Hematopoietic multipotent progenitor cell treated with erythropoietin and hydrocortisone succinate and interleukin-3 and kit ligand, for 6 days (in vitro differentiated cells): ENCODE measurements around the gene ZBTB8OS.
A peak's percentile ranks its signal among the peaks of the same experiment; 100 is the strongest.
"Not testable (repeated sequence)": the region's sequence is repeated elsewhere in the genome, so short reads cannot be mapped to it uniquely, and the experiment has no call there.

ENCODE experiments used
- DNase-seq: peaks from one replicate; pipeline ENCODE4 v3.0.0-alpha.2; 2015

The ZBTB8OS gene

GRCh38 chr1:32647308-32648134, 2.8 kb downstream of the ZBTB8OS start:
- DNase-seq: no peak

DNA sequence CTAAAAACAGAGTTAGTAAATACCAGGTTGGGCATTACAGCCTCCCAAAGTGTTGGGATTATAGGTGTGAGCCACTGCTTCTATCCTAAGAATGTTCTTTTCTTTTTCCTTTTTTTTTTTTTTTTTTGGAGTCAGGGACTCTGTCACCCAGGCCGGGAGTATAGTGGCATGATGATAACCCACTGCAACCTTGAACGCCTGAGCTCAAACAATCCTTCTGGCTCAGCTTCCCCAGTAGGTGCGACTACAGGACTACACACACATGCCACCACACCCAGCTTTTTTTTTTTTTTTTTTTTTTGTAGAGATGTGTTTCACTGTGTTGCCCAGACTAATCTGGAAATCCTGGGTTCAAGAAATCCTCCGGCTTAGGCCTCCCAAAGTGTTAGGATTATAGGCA, 5.9 kb downstream of the ZBTB8OS start:
- no peak for DNase-seq

DNA sequence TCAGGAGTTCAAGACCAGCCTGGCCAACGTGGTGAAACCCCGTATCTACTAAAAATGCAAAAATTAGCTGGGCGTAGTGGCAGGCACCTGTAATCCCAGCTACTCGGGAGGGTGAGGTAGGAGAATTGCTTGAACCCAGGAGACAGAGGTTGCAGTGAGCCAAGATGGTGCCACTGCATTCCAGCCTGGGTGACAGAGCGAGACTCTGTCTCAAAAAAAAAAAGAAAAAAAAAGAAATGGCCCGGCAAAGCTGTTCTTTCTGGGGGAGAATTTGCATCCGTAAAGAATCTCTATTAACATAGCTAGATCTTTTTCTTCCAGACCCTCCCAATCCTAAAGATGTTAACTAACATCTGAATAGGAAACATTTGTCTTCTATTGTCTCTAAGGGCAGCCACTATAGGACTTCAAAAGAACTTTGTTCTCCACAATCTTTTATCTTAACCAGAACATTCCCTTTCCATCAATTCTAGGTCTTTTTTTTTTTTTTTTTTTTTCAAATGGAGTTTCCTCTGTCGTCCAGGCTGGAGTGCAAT, 8.0 kb downstream of the ZBTB8OS start:
- DNase-seq: not testable (repeated sequence)

DNA sequence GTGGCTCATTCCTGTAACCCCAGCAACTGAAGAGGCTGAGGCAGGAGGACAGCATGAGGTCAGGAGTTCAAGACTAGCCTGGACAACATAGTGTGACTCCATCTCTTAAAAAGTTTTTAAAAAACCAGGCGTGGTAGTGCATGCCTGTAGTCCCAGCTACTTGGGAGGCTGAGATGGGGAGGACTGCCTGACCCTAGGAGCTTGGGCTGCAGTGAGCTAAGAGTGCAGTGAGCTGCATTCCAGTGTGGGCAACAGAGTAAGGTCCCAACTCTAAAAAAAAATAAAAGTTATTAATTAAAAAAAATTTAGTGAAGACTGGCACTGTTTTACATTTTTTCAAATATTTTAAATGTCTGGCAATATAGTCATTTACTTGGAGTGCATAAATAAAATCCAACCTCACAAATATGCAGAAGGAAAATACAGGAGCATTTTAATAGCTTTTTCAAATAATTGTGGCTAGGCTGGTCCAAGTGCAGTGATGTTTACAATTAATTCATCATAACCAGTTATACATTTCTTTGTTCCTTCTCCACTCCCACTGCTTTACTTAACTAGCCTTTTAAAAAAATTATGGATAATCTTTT, 10.8 kb downstream of the ZBTB8OS start:
- DNase-seq: no peak

DNA sequence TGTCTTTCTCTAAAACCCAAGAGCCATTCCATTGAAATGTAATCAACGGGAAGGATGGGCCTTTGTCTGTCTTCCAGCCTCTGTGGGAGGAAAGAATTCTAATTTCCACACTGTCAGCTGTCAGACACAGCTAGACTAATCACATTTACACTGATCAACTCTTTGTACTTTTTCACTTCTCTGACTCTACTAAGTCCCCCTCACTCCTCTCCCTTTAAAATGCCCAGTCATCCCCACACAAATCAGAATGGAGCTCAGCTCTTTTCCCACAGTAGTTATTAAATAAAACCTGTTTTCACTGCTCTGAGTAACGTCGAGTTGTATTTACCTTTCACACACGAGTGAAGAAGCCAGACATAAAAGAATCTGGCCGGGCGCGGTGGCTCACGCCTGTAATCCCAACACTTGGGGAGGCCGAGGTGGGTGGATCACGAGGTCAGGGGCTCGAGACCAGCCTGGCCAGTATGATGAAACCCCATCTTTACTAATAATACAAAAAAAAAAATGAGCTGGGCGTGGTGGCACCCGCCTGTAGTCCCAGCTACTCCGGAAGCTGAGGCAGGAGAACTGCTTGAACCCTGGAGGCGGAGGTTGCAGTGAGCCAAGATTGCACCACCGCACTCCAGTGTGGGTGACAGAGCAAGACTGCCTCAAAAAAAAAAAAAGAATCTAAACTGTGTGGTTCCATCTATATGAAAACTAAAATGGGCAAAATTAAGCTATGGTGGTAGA, 13.3 kb downstream of the ZBTB8OS start:
- no peak for DNase-seq

GRCh38 chr1:32635508-32636277, 14.7 kb downstream of the ZBTB8OS start:
- DNase-seq: no peak

DNA sequence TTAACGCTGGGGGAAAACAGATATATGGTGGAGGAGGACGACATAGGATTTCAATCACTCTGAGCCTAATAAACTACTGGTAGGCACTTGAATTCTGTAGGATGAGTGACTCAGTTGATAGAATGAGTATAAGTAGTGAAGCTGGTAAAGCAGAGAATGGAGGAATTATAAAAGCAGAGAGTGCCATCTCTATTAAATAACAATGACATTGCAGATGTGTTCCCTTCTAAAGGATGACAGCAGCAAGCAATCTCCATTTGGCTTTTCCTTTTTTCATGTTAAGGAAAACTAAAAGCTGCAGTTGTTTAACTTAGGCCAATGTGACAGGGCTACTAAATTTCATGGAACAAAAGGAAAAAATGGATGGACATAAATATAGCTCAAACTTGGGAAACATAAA, 17.5 kb downstream of the ZBTB8OS start:
- DNase-seq: no peak

DNA sequence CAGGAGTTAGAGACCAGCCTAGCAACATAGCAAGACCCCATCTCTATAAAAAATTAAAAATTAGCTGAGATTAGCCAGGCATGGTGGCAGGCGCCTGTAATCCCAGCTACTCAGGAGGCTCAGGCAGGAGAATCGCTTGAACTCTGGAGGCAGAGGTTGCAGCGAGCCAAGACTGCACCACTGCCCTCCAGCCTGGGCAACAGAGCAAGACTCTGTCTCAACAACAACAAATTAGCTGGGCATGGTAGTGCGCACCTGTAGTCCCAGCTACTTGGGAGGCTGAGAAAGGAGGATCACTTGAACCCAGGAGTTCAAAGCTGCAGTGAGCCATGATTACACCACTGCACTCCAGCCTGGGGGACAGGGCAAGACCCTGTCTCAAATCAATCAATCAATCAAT, 20.2 kb downstream of the ZBTB8OS start:
- DNase-seq: not testable (repeated sequence)

GRCh38 chr1:32627596-32628162, 22.7 kb downstream of the ZBTB8OS start:
- DNase-seq: no peak

- no peak for DNase-seq
Observed at GRCh38 chr1:32626176-32626575, 24.2 kb downstream of the ZBTB8OS start.

DNA sequence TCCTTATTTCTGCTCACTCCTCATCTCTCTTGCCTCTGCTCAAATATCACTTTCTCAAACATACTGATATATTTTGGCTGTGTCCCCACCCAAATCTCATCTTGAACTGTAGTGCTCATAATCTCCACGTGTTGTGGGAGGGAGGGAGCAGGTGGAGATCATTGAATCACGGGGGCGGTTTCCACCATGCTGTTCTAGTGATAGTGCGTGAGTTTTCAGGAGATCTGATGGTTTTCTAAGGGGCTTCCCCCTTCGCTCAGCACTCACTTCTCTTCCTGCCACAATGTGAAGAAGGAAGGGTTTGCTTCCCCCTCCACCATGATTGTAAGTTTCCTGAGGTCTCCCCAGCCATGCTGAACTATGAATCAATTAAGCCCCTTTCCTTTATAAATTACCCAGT, 26.6 kb downstream of the ZBTB8OS start:
- DNase-seq: peak; percentile 34

DNA sequence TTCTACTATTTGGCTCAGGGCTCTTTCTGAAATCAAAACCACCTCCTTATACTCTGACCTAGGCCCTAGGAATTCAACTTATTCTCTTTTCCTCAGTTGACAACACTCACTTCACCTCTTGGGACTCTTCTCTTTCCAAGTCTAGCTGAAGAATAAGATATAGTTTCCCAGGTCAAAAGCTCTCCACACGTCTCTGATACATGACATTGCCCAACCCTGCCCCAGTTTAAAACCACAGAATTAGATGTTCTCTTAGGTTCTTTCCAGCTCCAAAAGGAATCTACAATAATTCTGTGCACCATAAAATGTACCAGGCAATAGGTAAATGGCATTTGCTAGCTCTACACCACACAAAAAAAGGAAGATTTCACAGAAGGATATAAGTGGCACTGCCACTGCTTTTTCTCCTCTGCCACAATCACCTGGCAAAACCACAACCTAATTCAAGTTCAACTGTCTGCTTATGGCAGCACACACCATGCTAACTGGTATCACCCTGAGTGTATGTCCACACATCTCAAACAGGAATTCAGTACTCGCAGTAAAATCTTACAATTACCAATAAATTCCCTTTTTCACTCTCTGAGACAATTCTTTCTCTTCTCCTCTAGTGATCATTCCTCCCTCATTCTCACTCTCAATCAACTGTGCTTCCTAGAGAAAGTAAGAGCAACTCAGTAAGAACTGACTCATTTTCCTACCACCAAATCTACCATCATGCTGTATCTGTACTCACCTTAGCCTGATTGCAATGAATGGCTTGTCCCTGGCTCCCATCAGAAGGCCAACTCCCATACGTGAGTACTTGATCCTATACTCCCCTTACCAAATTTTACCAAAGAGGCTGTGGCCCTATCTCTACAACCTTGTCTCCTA, 27.3 kb downstream of the ZBTB8OS start:
- peak; percentile 26 for DNase-seq

DNA sequence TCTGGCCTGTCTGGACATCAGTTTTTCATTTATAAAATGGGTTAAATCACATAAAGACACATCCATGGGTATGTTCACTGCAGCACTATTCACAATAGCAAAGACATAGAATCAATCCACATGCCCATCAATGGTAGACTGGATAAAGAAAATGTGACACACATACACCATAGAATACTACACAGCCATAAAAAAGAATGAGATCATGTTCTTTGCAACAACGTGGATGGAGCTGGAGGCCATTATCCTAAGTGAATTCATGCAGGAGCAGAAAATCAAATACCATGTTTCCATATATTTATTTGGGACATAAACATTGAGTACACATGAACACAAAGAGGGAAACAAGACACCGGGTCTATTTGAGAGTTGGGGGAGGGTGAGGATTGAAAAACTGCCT, 28.1 kb downstream of the ZBTB8OS start:
- no peak for DNase-seq

- DNase-seq: peak; percentile 69
Observed at GRCh38 chr1:32619701-32620485, 30.5 kb downstream of the ZBTB8OS start.

DNA sequence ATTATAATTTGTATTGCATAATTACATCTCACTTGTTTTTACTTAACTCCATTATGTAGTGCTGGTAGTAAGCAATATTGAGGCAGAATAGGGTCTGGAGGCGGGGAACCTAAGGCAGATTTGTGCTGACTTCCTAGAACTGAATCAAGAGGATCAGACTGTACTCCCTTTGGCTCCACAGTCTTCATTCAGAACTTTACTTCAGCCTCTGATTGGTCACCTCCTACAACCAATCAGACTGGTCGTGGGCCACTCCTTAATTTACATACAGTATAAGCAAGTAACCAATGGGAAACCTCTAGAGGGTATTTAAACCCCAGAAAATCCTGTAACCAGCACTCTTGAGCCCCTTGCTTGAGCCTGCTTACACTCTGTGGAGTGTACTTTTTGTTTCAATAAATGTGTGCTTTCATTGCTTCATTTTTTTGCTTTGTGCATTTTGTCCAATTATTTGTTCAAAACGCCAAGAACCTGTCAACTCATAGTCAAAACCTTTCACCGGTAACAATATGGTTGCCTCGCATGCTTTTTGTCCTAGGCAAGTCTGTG, 31.6 kb downstream of the ZBTB8OS start:
- DNase-seq: peak; percentile 64

DNA sequence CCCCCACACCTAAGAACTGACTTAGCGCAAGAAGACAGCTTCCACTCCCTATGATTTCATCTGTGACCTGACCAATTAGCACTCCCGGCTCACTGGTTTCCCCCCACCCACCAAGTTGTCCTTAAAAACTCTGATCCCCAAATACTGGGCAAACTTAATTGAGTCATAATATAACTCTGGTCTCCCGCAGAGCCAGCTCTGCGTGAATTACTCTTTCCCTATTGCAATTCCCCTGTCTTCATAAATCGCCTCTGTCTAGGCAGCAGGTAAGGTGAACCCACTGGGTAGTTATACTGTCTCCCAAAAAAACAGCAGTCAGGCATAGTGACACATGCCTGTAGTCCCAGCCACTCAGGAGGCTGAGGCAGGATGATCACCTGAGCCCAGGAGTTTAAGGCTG, 36.9 kb downstream of the ZBTB8OS start:
- no peak for DNase-seq

GRCh38 chr1:32612189-32612881, 38.0 kb downstream of the ZBTB8OS start:
- DNase-seq: peak; percentile 90

- no peak for DNase-seq
Observed at GRCh38 chr1:32611859-32612188, 38.5 kb downstream of the ZBTB8OS start.

DNA sequence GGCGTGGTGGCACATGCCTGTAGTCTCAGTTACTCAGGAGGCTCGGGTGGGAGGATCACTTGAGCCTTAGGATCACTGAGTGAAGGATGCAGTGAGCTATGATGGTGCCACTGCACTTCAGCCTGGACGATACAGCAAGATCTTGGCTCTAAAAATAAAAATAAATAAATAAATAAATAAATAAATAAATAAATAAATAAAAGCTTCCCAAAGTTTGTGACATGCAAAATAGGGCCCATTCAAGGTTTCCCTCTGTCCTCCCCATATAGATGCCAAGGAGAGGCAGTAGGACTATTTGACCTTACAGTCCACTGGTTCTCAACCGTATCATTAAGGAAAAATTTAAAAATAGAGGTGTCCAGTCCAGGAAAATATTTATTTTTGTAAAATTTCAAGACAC, 41.2 kb downstream of the ZBTB8OS start:
- DNase-seq: no peak
